SK-N-SH (cell line): ENCODE data around the gene SSUH2. TPM values are rescaled to one million over a fixed set of nuclear protein-coding genes. Genes with fewer than 3 reads are reported as not detected.

Experiments used
- CTCF ChIA-PET: fragments of 300-600, 350-600 bp; formaldehyde crosslinking; extraction: SDS; loops from one replicate; lab custom pipeline; 2021; lab: Yijun Ruan, JAX
- POLR2A ChIA-PET: fragments of 350-600 bp; sonication (Branson Sonifier 250); formaldehyde crosslinking; extraction: SDS; loops from one replicate; lab custom pipeline; 2020; ENCODE audit warnings: antibody characterized with exemption, inconsistent platforms; lab: Yijun Ruan, JAX
- DNase-seq: peaks from one replicate; pipeline ENCODE4 v3.0.0; 2012
- H2AFZ ChIP-seq: fragments of 200-600 bp; sonication (generic); 2 replicates; pipeline ENCODE4 v1.8.1; 2016; ENCODE audit warnings: antibody characterized with exemption, mild to moderate bottlenecking, low read depth
- H3F3A ChIP-seq: fragments of 200-600 bp; sonication (generic); replicated peaks from 2 replicates; pipeline ENCODE3; 2016; ENCODE audit warnings: antibody characterized with exemption, mild to moderate bottlenecking; ENCODE audit not compliant: insufficient read depth
- H3K27ac ChIP-seq, 2 experiments: fragments of 200-500 bp in 1 of 2; fragments of 200-600 bp in 1 of 2; sonication (Bioruptor generic) in 1 of 2; sonication (generic), shearing (Covaris generic) in 1 of 2; 2 replicates each; pipeline versions ENCODE4 v1.5.1 to v1.6.1; 2014 to 2016; ENCODE audit warnings: low read depth in 2 of 2, inconsistent platforms in 1 of 2, low read length in 1 of 2, mild to moderate bottlenecking in 1 of 2, mixed read lengths in 1 of 2
- H3K27me3 ChIP-seq: fragments of 200-600 bp; sonication (generic), shearing (Covaris generic); 2 replicates; pipeline ENCODE4 v1.6.1; 2016; ENCODE audit warnings: mixed run types; ENCODE audit not compliant: insufficient read depth
- H3K36me3 ChIP-seq, 2 experiments: fragments of 200-500 bp in 1 of 2; fragments of 200-600 bp in 1 of 2; sonication (Bioruptor generic) in 1 of 2; sonication (generic) in 1 of 2; replicated peaks in 1 of 2; 2 replicates each; pipeline versions ENCODE3 to v1.5.1; 2014 to 2016; ENCODE audit warnings: low read length in 1 of 2, mild to moderate bottlenecking in 1 of 2; ENCODE audit not compliant: insufficient read depth in 2 of 2, control insufficient read depth in 1 of 2
- H3K4me1 ChIP-seq, 2 experiments: fragments of 200-500 bp in 1 of 2; fragments of 200-600 bp in 1 of 2; sonication (Bioruptor generic) in 1 of 2; sonication (generic), shearing (Covaris generic) in 1 of 2; 2 replicates each; pipeline versions ENCODE4 v1.5.1 to v1.6.1; 2014 to 2016; ENCODE audit warnings: low read depth in 1 of 2, low read length in 1 of 2, mixed run types in 1 of 2; ENCODE audit not compliant: insufficient read depth in 2 of 2, control insufficient read depth in 1 of 2
- H3K4me2 ChIP-seq: fragments of 200-600 bp; sonication (generic), shearing (Covaris generic); 2 replicates; pipeline ENCODE4 v1.6.1; 2017; ENCODE audit warnings: mixed run types
- H3K4me3 ChIP-seq, 2 experiments: fragments of 200-500 bp in 1 of 2; fragments of 200-600 bp in 1 of 2; sonication (Bioruptor generic) in 1 of 2; sonication (generic), shearing (Covaris generic) in 1 of 2; 2 replicates each; pipeline versions ENCODE4 v1.5.1 to v1.8.1; 2014 to 2016; ENCODE audit warnings: low read depth in 2 of 2, inconsistent platforms in 1 of 2, low read length in 1 of 2, mild to moderate bottlenecking in 1 of 2, mixed read lengths in 1 of 2, moderate library complexity in 1 of 2
- H3K79me2 ChIP-seq: fragments of 200-600 bp; sonication (generic); 2 replicates; pipeline ENCODE4 v1.8.1; 2017; ENCODE audit warnings: mild to moderate bottlenecking; ENCODE audit not compliant: insufficient read depth
- H3K9ac ChIP-seq: fragments of 200-600 bp; sonication (generic); 2 replicates; pipeline ENCODE4 v1.6.1; 2017; ENCODE audit warnings: mixed run types
- H3K9me2 ChIP-seq: fragments of 200-600 bp; sonication (generic); 2 replicates; pipeline ENCODE4 v1.6.1; 2017; ENCODE audit warnings: mixed run types
- H3K9me3 ChIP-seq: fragments of 200-600 bp; sonication (generic); 2 replicates; pipeline ENCODE4 v1.6.1; 2017; ENCODE audit warnings: mixed run types, mild to moderate bottlenecking, moderate library complexity
- H4K20me1 ChIP-seq: fragments of 200-600 bp; sonication (generic); 2 replicates; pipeline ENCODE4 v1.6.1; 2017; ENCODE audit warnings: mild to moderate bottlenecking, mixed run types; ENCODE audit not compliant: insufficient read depth
- CHD2 ChIP-seq: fragments of 150-350 bp; IDR thresholded peaks from 2 replicates; pipeline ENCODE4 v1.6.1; 2018; ENCODE audit warnings: low read length; ENCODE audit not compliant: partially characterized antibody
- EP300 ChIP-seq, 2 experiments: IDR thresholded peaks; 2 replicates each; pipeline versions ENCODE4 v1.4.0 to v1.6.1; 2012; ENCODE audit warnings: borderline replicate concordance in 1 of 2, low read depth in 1 of 2, low read length in 1 of 2
- EZH2phosphoT487 ChIP-seq: fragments of 200-600 bp; sonication (generic); IDR thresholded peaks from 2 replicates; pipeline ENCODE4 v1.6.1; 2017; ENCODE audit warnings: low read depth, mixed run types, mild to moderate bottlenecking, antibody characterized with exemption, moderate library complexity, borderline replicate concordance
- FOSL2 ChIP-seq: IDR thresholded peaks from 2 replicates; pipeline ENCODE4 v1.4.0; 2012; ENCODE audit warnings: low read depth, mild to moderate bottlenecking, moderate library complexity, borderline replicate concordance
- FOXJ3 ChIP-seq: sonication (generic); formaldehyde crosslinking; IDR thresholded peaks from 2 replicates; pipeline ENCODE4 v1.5.1; 2020; ENCODE audit warnings: mild to moderate bottlenecking, missing genetic modification reagents
- GABPA ChIP-seq: IDR thresholded peaks from 2 replicates; pipeline ENCODE4 v1.4.0; 2012; ENCODE audit warnings: low read depth, mild to moderate bottlenecking
- IRF3 ChIP-seq: fragments of 150-350 bp; IDR thresholded peaks from 2 replicates; pipeline ENCODE4 v1.6.1; 2016; ENCODE audit warnings: mild to moderate bottlenecking, low read depth, low read length
- NFIC ChIP-seq: IDR thresholded peaks from 2 replicates; pipeline ENCODE4 v1.4.0; 2012; ENCODE audit warnings: borderline replicate concordance
- NRF1 ChIP-seq: IDR thresholded peaks from 2 replicates; pipeline ENCODE4 v1.6.1; 2012; ENCODE audit warnings: low read depth, mild to moderate bottlenecking, low read length
- PBX3 ChIP-seq: IDR thresholded peaks from 2 replicates; pipeline ENCODE4; 2012
- RCOR1 ChIP-seq: fragments of 150-350 bp; IDR thresholded peaks from 2 replicates; pipeline ENCODE4 v1.6.1; 2017; ENCODE audit warnings: antibody characterized with exemption, low read length
- RFX5 ChIP-seq: IDR thresholded peaks from 2 replicates; pipeline ENCODE4 v1.6.1; 2012; ENCODE audit warnings: mild to moderate bottlenecking, improper control_type of control experiment, low read length
- SMC3 ChIP-seq: IDR thresholded peaks from 2 replicates; pipeline ENCODE4 v1.6.1; 2012; ENCODE audit warnings: low read depth, low read length, improper control_type of control experiment
- TAF1 ChIP-seq: IDR thresholded peaks from 2 replicates; pipeline ENCODE4 v1.6.1; 2012; ENCODE audit warnings: low read depth, mild to moderate bottlenecking, low read length, moderate library complexity, borderline replicate concordance
- TCF12 ChIP-seq: IDR thresholded peaks from 2 replicates; pipeline ENCODE4 v1.4.0; 2012
- YY1 ChIP-seq: IDR thresholded peaks from 2 replicates; pipeline ENCODE4 v1.4.0; 2012; ENCODE audit warnings: low read depth, mild to moderate bottlenecking
- ZBTB33 ChIP-seq: IDR thresholded peaks from 2 replicates; pipeline ENCODE4 v1.4.0; 2012; ENCODE audit warnings: low read depth, borderline replicate concordance
- WGBS: methylation state at CpG from one replicate; pipeline ENCODE4 v1.1.6; 2017; ENCODE audit warnings: low lambda C conversion rate; 5-methylcytosine and 5-hydroxymethylcytosine counted together
- polyA plus RNA-seq, 3 experiments: library from polyadenylated mRNA; depleted of rRNA; stranded (reverse); fragments of >200 nt; gene quantifications; 2 replicates each; pipeline ENCODE4 v1.2.3, GENCODE V29; 2012
- TF ChIP-seq, protein P1 (sequence below): IDR thresholded peaks from 2 replicates; pipeline ENCODE4 v1.4.0; 2012; ENCODE audit warnings: low read depth
- TF ChIP-seq, protein P2 (sequence below): fragments of 200-600 bp; sonication (generic); IDR thresholded peaks from 2 replicates; pipeline ENCODE4 v1.6.1; 2017; ENCODE audit warnings: antibody characterized with exemption, mild to moderate bottlenecking, moderate library complexity

SSUH2 gene
- polyA plus RNA-seq, 1 of the 3 experiments (the other 2 are of a cell fraction) = 0.18 TPM

DNA sequence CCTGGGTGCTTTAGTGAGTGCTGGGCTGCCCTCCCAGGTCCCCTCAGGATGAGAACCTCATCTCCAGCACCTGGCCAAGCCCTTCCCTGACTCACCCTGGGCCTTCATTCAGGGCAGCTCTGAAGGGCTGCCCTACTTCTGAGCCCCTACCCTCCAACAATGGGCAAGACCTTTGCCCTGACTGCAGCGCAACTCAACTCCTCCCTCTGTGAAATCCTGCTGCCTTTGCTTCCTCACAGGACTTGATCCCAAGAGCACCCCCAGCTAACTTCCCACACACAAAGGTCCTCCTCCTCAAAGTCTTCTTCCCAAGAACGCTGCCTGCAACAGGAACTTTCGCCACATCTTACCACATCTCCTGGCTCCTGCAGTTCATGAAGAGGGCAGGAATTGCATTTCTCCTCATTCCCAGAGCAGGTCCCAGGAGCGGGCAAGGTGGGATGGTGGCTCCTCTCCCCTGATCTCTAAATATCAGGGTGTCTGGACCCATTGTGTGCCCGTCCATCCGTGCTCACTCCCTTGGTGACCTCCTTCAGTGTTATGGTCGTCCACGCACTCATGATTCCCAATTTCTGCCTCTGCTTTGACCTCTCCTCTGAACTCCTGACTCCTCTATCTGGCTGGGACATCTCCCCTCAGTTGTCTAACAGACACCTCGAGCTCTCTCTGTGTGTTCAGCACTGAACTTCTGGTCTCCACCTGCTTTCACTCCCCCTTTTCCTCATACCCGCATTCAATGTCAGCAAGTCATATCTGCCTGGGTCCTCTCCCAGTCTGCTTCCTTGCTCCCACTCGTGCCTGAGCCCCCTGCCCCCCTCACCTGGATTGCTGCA, 4.5 kb upstream of the SSUH2 start:
- H3K9ac ChIP-seq = no peak overlapping the region
- no peaks in the 10 kb centered on the region for H3K9me3 ChIP-seq
- CTCF ChIA-PET = interaction anchor here (0.6 to 2.1 kb wide), 4 partner anchors 9 to 22 kb away, joined by 3 to 5 read pairs (median 3); no protein-coding TSS in a partner anchor
- peaks cover 6% of the 10 kb centered on the region for H3F3A ChIP-seq
- H3K27ac ChIP-seq = peak overlapping the region in 1 of 2 experiments; percentile 100; a peak in 2 of 4 replicates
- DNase-seq = no peak
- H4K20me1 ChIP-seq = no peaks in the 10 kb centered on the region
- no peaks in the 10 kb centered on the region for H3K9me2 ChIP-seq
- no peaks in the 10 kb centered on the region for H3K36me3 ChIP-seq
- 89% methylated on average over 10 of the region's 11 CpGs for WGBS
- H3K79me2 ChIP-seq = no peaks in the 10 kb centered on the region
- no peak overlapping the region for H3K4me2 ChIP-seq
- H3K27me3 ChIP-seq = no peaks in the 10 kb centered on the region
- no peak for TF ChIP-seq FOXJ3 (CRISPR knock-in tag)
- TF ChIP-seq, protein P1, sequence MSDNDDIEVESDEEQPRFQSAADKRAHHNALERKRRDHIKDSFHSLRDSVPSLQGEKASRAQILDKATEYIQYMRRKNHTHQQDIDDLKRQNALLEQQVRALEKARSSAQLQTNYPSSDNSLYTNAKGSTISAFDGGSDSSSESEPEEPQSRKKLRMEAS = no peak
- TF ChIP-seq SMC3 = no peak
- no peak for TF ChIP-seq FOSL2
- no peak; the same call in 1 of the 2 replicates for TF ChIP-seq RCOR1
- TF ChIP-seq EZH2phosphoT487 = no peak
- TF ChIP-seq ZBTB33 = no peak
- TF ChIP-seq TCF12 = no peak
- no peak for TF ChIP-seq NFIC
- no peak for TF ChIP-seq NRF1
- no peak for TF ChIP-seq IRF3
- TF ChIP-seq YY1 = no peak
- TF ChIP-seq PBX3 = no peak
- no peak for TF ChIP-seq CHD2
- no peak for TF ChIP-seq RFX5
- TF ChIP-seq EP300 (IDR thresholded peaks at IDR 0.05; ENCODE audit: borderline replicate concordance in 1 of 2, low read depth in 1 of 2, low read length in 1 of 2) = no peak
- no peak for TF ChIP-seq GABPA
- TF ChIP-seq, protein P2, sequence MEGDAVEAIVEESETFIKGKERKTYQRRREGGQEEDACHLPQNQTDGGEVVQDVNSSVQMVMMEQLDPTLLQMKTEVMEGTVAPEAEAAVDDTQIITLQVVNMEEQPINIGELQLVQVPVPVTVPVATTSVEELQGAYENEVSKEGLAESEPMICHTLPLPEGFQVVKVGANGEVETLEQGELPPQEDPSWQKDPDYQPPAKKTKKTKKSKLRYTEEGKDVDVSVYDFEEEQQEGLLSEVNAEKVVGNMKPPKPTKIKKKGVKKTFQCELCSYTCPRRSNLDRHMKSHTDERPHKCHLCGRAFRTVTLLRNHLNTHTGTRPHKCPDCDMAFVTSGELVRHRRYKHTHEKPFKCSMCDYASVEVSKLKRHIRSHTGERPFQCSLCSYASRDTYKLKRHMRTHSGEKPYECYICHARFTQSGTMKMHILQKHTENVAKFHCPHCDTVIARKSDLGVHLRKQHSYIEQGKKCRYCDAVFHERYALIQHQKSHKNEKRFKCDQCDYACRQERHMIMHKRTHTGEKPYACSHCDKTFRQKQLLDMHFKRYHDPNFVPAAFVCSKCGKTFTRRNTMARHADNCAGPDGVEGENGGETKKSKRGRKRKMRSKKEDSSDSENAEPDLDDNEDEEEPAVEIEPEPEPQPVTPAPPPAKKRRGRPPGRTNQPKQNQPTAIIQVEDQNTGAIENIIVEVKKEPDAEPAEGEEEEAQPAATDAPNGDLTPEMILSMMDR = no peak
- TF ChIP-seq TAF1 = no peak
- no peak overlapping the region for H3K4me3 ChIP-seq
- POLR2A ChIA-PET = no interaction called here
- H3K4me1 ChIP-seq = peaks cover 12 to 70% of the 10 kb centered on the region in 2 experiments
- H2AFZ ChIP-seq = no peak overlapping the region
